Measurements from ENCODE around the gene FEZF1.
"Not testable (repeated sequence)": the region's sequence is repeated elsewhere in the genome, so short reads cannot be mapped to it uniquely, and the experiment has no call there.

The FEZF1 gene

DNA sequence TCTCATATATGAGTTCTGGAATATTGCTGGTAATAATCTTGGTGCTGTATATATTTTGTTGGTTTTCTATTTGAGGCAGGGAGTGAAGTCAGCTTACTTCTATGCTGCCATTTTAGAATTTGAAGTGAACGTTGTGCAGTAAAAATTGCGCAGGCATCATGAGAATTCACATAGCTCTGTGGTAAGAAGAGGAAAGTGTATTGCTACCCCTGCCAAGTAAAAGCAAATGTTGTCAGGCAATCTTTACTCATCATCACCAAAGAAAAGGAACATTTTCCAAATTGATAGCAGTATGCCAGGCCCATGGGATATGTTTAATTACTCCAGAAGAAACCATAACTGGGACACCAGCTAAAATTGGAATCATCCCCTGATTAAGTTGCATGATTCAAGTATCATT, 13.4 kb downstream of the FEZF1 start:
- H3K4me3 Mint-ChIP-seq, result no peak overlapping the region
- TF ChIP-seq, protein P1, sequence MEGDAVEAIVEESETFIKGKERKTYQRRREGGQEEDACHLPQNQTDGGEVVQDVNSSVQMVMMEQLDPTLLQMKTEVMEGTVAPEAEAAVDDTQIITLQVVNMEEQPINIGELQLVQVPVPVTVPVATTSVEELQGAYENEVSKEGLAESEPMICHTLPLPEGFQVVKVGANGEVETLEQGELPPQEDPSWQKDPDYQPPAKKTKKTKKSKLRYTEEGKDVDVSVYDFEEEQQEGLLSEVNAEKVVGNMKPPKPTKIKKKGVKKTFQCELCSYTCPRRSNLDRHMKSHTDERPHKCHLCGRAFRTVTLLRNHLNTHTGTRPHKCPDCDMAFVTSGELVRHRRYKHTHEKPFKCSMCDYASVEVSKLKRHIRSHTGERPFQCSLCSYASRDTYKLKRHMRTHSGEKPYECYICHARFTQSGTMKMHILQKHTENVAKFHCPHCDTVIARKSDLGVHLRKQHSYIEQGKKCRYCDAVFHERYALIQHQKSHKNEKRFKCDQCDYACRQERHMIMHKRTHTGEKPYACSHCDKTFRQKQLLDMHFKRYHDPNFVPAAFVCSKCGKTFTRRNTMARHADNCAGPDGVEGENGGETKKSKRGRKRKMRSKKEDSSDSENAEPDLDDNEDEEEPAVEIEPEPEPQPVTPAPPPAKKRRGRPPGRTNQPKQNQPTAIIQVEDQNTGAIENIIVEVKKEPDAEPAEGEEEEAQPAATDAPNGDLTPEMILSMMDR (IDR thresholded peaks at IDR 0.05; ENCODE audit: unreplicated experiment in 3 of 3), result no peak
- no peaks in the 10 kb centered on the region for H3K4me1 Mint-ChIP-seq
- H3K27me3 Mint-ChIP-seq (ENCODE audit: low read depth), result peaks cover 48% of the 10 kb centered on the region
- no peak overlapping the region for H3K27ac Mint-ChIP-seq
- no peaks in the 10 kb centered on the region for H3K36me3 Mint-ChIP-seq (ENCODE audit: low read depth)
- H3K9me3 Mint-ChIP-seq, result peaks cover 9% of the 10 kb centered on the region

GRCh38 chr7:122290476-122290875, 14.1 kb downstream of the FEZF1 start:
- Mint-ChIP-seq H3K27me3 (ENCODE audit: low read depth) (peaks cover 40% of the 10 kb centered on the region), H3K4me3 (no peak overlapping the region), H3K9me3 (peaks cover 9% of the 10 kb centered on the region), H3K36me3 (ENCODE audit: low read depth) (no peaks in the 10 kb centered on the region), H3K27ac (no peak overlapping the region), H3K4me1 (no peaks in the 10 kb centered on the region)
- TF ChIP-seq, protein P1 (IDR thresholded peaks at IDR 0.05; ENCODE audit: unreplicated experiment in 3 of 3), result no peak

DNA sequence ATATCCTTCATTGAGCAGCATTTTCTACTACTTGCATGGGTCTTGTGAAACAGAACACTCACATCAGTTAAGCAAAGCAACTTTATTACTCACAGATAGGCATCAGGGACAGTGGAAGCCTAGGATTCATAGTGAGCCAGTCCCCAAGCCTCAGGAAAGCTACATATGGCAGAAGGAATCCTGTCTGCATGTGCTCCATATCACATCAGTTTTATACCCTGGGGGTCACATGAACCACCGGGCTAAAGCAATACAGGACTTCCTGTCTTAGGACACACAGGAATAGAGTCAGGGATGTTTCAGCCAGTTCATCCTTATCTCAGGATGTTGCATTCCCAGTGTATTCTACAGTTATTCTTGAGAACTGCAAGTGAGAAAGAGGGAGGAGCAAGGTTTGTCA, 15.1 kb downstream of the FEZF1 start:
- Mint-ChIP-seq H3K27me3 (ENCODE audit: low read depth) (peaks cover 30% of the 10 kb centered on the region), H3K36me3 (ENCODE audit: low read depth) (no peaks in the 10 kb centered on the region), H3K4me3 (no peak overlapping the region), H3K27ac (no peak overlapping the region), H3K9me3 (peaks cover 9% of the 10 kb centered on the region), H3K4me1 (no peaks in the 10 kb centered on the region)
- TF ChIP-seq, protein P1 (IDR thresholded peaks at IDR 0.05; ENCODE audit: unreplicated experiment in 3 of 3), result no peak

- H3K9me3 Mint-ChIP-seq; H3K27ac Mint-ChIP-seq; H3K4me1 Mint-ChIP-seq; H3K27me3 Mint-ChIP-seq (ENCODE audit: low read depth); H3K36me3 Mint-ChIP-seq (ENCODE audit: low read depth): not testable (repeated sequence)
- H3K4me3 Mint-ChIP-seq, result peak overlapping the region in 2 of 3 experiments; percentile 2 to 38
These were observed 19.9 kb downstream of the FEZF1 start for GRCh38 chr7:122284608-122285007.

- H3K27me3 Mint-ChIP-seq (ENCODE audit: low read depth), result peaks cover 3% of the 10 kb centered on the region
- H3K9me3 Mint-ChIP-seq, result peaks cover 3% of the 10 kb centered on the region
- no peaks in the 10 kb centered on the region for H3K36me3 Mint-ChIP-seq (ENCODE audit: low read depth)
- no peak overlapping the region for H3K4me3 Mint-ChIP-seq
- no peak overlapping the region for H3K27ac Mint-ChIP-seq
- no peaks in the 10 kb centered on the region for H3K4me1 Mint-ChIP-seq
- TF ChIP-seq, protein P1 (IDR thresholded peaks at IDR 0.05; ENCODE audit: unreplicated experiment in 3 of 3), result no peak
These were observed 31.4 kb downstream of the FEZF1 start for GRCh38 chr7:122273117-122273516.

DNA sequence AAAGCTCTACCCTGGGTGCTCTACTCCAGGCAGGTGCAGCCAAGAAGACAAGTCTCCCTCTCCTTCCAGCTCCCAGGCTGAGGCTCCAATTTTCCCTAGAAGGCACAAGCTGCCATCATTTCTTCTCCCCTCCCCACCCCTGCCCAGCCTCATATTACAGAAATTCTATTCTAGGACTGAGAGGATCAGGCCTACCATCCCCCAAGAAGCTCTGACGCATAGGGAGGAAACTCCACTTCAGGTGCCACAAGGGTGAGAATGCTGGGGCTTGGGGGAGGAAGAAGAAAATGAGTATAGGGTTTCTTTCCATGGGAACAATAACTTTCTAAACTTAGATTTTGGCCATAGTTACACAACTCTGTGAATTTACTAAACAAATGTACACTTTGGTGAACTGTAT, 35.3 kb downstream of the FEZF1 start:
- Mint-ChIP-seq H3K9me3 (no peaks in the 10 kb centered on the region), H3K36me3 (ENCODE audit: low read depth) (no peaks in the 10 kb centered on the region), H3K27ac (no peak overlapping the region), H3K27me3 (ENCODE audit: low read depth) (no peaks in the 10 kb centered on the region), H3K4me3 (no peak overlapping the region), H3K4me1 (no peaks in the 10 kb centered on the region)
- TF ChIP-seq, protein P1 (IDR thresholded peaks at IDR 0.05; ENCODE audit: unreplicated experiment in 3 of 3), result no peak

All from nephron (organoid).